GM13976 (cell line): Measurements from ENCODE around the gene LHX4.

Experiments
- DNase-seq: peaks from one replicate; pipeline ENCODE4 v3.0.0; 2012; ENCODE audit warnings: low spot score
- in situ Hi-C: fragments of 300-500 bp; cut with MboI; formaldehyde crosslinking; loops from one replicate; pipeline ENCODE4 v1.12.0; 2022; ENCODE audit warnings: low sequenced_read_pairs, mixed read lengths, inconsistent platforms; ENCODE audit not compliant: unreplicated experiment
- TF ChIP-seq, protein P1 (sequence below): IDR thresholded peaks from 2 replicates; pipeline ENCODE4 v1.5.1; 2012; ENCODE audit warnings: borderline replicate concordance, mild to moderate bottlenecking; ENCODE audit not compliant: insufficient read depth; ENCODE audit errors: extremely low read depth, missing control alignments, control extremely low read depth

The LHX4 gene

DNA sequence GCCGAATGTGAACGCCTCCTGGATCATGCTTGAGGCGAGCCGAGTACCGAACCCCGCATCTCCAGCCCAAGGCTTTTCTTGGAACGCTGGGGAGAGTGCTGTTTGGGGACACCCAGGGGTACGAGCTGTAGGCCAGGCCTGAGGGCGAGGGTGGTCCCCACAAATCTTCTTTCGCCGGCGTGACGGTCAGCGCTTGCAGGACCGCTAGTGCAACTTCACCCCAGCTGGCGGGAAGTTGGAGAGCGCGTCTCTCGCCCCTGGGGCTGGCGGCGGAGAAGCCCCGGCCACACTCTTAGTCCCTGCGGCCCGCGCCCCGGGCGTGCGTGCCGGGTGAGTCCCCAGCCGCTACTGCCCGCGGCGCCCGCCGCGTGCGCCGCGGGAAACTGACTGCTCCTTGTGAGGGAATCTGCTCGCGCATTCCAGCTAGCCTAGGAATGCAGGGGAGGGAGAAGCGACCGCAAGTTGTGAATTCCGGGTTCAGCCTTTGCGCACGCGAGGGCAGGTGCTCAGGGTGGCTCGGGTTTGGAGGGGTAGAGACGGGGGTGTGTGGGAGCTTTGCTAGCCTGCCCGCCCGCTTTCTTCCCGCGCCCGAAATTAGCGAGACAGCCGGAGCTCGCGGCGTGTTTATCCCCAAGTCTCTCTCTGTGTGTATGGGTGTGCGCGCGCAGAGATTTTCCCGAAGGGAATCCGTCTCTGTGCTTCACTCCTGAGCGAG lies 884 bp downstream of the LHX4 start:
- no peak for DNase-seq
- in situ Hi-C loops: no loop called here
- TF ChIP-seq, protein P1, sequence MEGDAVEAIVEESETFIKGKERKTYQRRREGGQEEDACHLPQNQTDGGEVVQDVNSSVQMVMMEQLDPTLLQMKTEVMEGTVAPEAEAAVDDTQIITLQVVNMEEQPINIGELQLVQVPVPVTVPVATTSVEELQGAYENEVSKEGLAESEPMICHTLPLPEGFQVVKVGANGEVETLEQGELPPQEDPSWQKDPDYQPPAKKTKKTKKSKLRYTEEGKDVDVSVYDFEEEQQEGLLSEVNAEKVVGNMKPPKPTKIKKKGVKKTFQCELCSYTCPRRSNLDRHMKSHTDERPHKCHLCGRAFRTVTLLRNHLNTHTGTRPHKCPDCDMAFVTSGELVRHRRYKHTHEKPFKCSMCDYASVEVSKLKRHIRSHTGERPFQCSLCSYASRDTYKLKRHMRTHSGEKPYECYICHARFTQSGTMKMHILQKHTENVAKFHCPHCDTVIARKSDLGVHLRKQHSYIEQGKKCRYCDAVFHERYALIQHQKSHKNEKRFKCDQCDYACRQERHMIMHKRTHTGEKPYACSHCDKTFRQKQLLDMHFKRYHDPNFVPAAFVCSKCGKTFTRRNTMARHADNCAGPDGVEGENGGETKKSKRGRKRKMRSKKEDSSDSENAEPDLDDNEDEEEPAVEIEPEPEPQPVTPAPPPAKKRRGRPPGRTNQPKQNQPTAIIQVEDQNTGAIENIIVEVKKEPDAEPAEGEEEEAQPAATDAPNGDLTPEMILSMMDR: no peak

DNA sequence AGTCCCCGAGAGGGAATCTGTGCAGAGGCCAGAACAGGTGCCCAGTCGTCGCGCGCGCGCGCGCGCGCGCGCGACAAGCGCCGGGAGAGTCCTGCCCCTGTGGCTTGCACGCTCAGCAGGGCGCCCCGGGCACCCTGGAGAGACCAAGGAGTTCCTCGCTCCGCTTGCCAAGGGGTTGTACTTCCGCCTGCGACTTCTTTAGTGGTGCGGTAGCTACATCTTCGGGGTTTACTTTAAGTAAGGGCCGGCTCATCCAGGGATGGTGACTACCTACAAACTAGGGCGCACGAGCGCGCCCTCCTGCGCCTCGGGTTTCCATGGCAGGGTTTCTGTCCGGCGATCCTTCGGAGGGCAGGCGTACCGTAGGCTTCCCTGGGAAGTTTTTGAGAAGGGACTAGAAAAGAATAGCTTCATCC lies 1.4 kb downstream of the LHX4 start:
- in situ Hi-C loops: no loop called here
- no peak for DNase-seq

GRCh38 chr1:180231936-180232335 lies 1.9 kb downstream of the LHX4 start:
- TF ChIP-seq, protein P1: no peak
- in situ Hi-C loops: no loop called here
- no peak for DNase-seq

More for the DNA sequence above, 1.4 kb downstream of the LHX4 start:
- TF ChIP-seq, protein P1: no peak

DNA sequence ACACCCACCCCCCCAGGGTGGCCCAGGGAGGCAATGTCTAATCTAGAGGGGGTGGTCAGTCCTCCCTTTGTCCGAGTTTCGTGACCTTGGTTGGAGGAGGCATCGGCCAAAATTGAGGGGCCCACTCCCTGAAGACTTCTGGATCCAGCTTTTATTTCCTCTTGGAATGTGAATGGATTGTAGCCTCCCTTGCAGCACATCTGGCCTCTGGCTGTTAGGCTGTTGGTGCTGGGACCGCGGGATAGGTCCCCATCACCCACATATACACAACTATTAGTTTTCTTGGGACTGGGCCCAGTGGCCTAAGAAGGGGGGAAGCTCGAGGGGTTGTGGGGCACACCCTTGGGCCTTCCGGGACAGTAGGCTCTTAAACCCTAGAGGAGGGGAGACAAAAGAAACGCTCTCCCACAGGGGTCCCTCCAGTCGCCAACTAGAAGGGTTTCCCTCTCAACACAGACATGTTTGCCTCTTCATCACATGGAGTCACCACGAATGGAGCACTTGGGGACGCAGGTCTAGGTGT lies 2.5 kb downstream of the LHX4 start:
- TF ChIP-seq, protein P1: no peak
- in situ Hi-C loops: no loop called here
- DNase-seq: no peak

DNA sequence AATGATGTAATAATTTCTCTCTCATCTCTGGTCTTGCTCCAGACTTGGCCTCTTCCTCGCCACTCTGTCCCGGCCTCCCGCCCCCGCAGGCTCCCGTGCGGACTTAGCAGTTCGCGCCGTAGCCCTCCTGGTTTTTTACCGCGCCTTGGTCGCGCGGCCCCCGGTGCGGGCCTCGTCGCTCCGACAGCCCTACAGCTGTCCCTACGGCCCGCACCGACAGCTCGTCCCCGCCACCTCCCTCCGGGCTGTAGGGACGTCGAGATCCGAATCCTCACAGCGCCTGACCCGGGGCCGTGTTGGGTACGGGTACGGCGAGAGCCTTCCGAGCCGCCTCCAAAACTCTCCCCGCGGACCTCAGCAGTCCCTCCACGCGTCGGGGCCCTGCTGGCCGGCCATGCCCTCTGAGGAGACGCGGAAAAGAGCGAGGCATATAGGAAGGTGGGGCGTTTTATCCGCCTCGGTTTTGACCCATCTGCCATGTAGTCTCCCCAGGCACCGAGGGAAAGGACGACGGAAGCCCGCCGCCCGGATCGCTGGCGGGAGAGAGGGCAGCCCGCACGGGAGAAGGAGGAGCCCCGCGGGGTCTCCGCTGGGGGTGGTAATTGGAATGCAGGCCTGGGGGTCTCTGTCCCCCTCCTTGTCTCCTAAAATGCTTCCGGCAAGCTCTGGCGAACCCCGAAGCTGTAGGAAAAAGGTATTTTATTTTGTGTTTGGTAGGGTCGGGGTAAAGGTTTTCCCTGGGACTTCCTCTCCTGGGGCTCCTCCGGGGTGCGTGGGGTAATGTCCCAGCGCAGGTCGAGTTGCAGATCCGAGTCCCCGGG lies 3.3 kb downstream of the LHX4 start:
- no peak for DNase-seq
- in situ Hi-C loops: no loop called here
- TF ChIP-seq, protein P1: no peak

- DNase-seq: no peak
- in situ Hi-C loops: no loop called here
- TF ChIP-seq, protein P1: no peak
These were observed 4.5 kb downstream of the LHX4 start for GRCh38 chr1:180234369-180235076.
